GM19467 (cell line): Measurements from ENCODE around the gene AGAP5.
"Not testable (repeated sequence)": the region's sequence is repeated elsewhere in the genome, so short reads cannot be mapped to it uniquely, and the experiment has no call there.

Experiments used
- ATAC-seq: cut with Tn5 transposase; IDR thresholded peaks from one replicate; pipeline ENCODE4 v1.9.1; 2021; ENCODE audit warnings: mild to moderate bottlenecking, moderate library complexity; ENCODE audit not compliant: unreplicated experiment

AGAP5 gene

DNA sequence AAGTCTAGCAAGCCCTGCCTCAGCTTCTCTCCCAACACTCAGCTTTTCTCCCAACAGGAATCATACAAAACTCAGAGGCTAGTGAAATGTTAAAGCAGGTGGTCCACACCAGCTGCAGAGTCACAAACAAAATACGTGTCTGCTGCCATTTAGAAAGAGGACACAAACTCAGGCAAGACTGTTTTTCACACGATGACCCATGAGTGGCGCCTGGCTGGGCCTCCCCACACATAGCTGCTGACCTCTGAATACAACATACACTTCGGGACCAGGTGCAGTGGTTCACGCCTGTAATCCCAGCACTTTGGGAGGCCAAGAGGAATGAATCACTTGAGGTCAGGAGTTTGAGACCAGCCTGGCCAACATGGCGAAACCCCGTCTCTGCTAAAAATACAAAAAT is 35.2 kb downstream of the AGAP5 start:
- ATAC-seq: not testable (repeated sequence)

- ATAC-seq: no peak
Measured at GRCh38 chr10:73655990-73656298, 42.0 kb downstream of the AGAP5 start, which contains the start of gene SYNPO2L. SYNPO2L (minus strand) TSS chr10:73656029; CDS start chr10:73655922, 107 bp downstream.

- no peak for ATAC-seq
Measured at GRCh38 chr10:73655257-73655989, 42.5 kb downstream of the AGAP5 start.

GRCh38 chr10:73653701-73654100 is 44.2 kb downstream of the AGAP5 start:
- ATAC-seq: no peak

GRCh38 chr10:73653195-73653594 is 44.7 kb downstream of the AGAP5 start:
- ATAC-seq: no peak

GRCh38 chr10:73650537-73651331 is 47.2 kb downstream of the AGAP5 start:
- ATAC-seq: no peak

DNA sequence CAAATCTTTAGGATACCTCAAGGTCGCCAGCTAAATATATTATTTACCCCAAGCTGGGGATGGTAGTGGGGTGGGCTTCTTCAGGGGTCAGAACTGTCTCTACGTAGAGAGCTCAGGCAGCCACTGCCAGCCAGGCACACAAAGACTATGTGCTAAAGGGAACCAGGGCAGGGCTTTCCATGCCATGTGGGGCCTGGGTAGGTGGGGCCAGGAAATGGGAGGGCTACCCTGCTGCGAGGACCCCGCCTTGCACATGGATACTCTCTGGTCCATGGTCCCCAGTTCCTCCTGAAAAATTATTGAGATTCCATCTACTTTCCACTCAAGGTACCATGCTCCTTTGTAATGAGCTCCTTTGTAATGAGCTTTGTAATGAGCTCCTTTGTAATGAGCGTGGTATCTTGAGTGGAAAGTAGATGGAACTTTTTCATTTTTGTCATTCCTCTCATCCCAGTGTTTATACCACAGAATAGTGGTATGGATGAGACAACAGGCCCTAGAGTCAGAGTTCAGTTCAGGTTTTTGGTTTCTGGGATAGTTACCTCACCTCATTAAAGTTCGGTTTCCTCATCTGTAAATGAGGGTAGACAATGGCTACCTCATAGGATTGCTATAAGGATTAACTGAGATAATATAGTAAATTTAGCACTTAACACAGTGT is 47.9 kb downstream of the AGAP5 start:
- ATAC-seq: no peak

DNA sequence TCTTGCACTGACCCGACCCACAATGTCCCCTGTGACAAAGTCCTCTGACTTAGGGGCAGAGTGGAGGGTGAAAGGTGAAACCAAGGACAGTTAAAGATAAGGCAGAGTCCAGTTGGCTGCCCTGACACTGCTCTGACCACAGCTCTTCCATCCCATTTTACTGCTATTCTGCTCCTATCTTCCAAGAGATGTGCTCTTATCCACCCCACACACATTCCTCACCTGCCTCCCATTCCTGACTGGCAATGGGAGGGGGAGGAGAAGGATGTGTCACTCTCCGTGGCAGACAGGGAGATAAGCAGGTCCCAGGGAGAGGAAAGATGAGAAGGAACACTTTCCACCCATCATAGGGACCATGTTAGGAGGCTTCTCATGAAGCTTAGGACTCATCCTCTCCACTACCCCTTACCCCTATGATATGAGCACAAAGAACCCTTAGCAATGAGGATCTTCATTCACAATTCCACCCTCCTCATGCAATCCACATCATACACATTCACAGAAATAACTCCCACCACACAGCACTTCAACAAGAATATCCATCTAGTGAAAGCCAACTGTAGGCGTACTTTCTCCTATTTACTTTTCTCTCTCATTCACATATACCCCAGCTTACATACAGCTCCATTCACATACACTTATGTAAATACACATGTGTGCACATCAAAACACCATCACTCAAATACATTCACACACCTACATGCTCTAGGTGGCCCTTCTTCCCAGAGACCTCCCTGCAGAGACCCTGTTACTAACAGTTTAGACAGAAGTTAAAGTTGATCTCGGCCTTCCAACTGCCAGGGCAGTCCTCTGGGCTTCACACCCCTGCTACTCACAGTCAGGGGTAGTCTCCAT is 48.7 kb downstream of the AGAP5 start:
- ATAC-seq: no peak

- no peak for ATAC-seq
Measured at GRCh38 chr10:73647875-73648651, 49.8 kb downstream of the AGAP5 start.

GRCh38 chr10:73647211-73647874 is 50.6 kb downstream of the AGAP5 start:
- ATAC-seq: no peak

DNA sequence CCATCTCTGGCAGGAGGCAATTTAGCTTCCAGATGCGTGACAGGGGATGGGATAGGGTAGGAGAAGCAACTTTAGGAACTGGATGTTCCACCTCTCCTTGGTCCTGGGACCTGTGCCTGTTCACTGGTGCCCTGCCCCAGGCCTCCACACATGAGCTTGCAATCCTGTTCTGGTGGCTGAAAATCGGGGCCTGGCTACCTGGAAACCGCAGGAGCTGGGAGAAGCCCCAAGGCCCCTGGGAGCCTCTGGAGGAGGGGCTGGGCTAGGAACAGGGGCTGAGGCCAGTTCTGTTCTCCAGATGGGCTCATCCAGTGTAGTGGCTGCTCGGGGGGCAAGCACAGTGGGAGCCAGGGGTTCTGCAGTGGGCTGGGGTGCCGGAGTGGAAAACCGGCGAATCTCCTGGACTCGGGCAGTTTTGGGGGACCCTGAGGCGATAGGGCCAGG is 51.3 kb downstream of the AGAP5 start:
- no peak for ATAC-seq

DNA sequence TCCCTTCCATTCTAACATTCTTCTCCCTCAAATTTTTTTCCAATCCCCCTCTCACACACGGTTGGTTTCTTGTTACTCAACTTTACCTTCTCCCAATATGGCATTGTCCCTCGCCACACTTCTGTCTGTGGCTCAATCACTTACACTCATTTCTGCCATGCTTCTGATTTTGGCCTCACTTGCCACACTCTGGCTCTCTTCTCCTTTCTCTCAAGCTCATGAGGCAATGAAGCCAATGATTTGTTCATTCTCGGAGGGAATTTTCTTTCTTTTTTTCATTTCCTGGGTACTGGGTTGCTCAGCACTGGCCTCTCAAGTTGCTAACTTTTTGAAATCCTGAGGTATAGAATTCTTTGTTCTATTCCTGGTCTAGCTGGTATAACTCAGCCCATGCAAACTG is 52.7 kb downstream of the AGAP5 start:
- ATAC-seq: no peak

- ATAC-seq: no peak
Measured at GRCh38 chr10:73644767-73645166, 53.1 kb downstream of the AGAP5 start.

DNA sequence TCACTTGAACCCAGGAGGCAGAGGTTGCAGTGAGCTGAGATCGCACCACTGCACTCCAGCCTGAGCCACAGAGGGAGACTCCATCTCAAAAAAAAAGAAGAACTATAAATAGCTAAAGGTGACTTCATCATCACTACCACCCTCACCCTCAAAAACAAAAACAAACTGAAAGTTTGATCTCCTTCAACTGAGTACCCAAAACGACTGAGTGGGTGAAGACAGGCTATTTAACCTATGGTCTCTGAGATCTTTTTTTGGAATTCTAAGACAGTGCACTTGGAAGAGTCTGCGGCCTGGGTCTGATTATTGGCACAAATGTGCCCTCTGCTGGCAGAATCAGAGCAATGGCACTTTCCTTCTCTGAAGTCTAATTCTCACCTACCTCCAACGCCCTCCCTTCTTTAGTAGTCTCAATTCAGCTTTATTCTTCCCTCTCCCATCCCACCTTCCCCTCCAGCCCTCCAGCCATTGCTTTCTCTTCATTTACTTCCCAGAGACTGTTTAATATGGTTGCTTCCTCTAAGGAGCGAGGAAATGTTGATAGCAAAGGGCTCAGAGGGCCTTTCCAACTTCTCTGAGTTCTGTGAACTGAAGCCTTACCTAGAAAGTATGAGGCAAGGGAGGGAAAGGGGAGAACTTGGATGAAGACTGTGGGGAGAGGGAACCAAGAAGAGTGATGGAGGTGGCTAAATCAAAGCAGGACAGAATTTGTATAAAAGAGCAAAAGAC is 53.7 kb downstream of the AGAP5 start:
- ATAC-seq: no peak

DNA sequence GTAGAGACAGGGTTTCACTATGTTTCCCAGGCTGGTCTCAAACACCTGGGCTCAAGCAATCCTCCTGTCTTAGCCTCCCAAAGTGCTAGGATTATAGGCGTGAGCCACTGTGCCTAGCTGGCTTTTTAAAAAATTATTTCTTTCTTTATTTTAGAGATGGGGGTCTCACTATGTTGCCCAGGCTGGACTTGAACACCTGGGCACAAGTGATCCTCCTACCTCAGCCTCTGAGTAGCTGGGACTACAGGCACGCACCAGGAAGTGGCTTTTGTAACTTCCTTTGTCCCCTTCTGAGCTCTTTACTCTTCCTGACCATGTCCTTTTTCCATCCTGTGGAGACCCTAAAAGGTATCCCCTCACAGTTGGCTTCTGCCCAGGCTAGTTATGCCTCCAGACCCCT is 54.5 kb downstream of the AGAP5 start:
- ATAC-seq: no peak

DNA sequence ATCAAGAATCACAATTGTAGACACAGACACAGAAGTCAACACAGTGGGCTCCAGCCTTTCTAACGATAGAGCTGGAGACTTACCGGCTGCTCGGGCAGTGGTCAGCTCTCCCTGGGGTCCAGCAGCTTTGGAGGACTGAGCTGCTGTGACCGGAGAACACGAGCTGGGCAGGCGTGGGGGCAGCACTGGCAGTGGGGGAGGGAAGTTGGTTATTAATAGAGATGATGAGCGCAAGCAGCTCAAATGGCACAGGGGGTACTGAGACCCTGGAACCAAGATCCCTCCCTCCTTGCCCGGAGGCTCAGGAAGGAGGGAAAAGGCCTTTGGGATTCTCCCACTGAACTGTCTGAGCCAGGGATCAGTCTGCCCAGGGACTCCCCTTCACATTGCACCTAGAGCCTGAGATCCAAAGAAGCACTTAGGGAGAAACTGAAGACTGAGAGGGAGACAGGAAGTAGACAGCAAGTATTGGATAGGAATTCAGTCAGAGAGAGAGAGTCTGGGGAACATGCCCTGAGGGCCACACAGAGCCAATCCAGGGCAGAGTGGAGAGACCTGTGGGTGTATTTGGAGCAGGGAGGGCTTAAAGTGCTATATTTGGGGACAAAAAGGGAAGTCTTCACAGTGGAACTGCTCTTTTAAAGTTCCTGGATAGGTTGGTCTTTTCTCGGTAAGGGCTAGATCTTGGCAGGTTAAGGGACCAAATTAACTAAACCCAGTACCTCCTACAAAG is 56.4 kb downstream of the AGAP5 start, which contains the start of gene MYOZ1:
Gene MYOZ1, minus strand, starts transcription at position 147 of the 733 bp plus-strand sequence. CDS start 1,457 bp downstream, outside the sequence.
- ATAC-seq: no peak

GRCh38 chr10:73639286-73639685 is 58.6 kb downstream of the AGAP5 start:
- no peak for ATAC-seq

- no peak for ATAC-seq
Measured at GRCh38 chr10:73635781-73636180, 62.1 kb downstream of the AGAP5 start.
